Activated CD4-positive, alpha-beta T cell treated with anti-CD3 and anti-CD28 coated beads, Interleukin-2, Interleukin-4, amounts not matched to agents 100 ng/mL and 50 ng/mL, durations not matched to agents 16 hours and 8 hours (primary cell): Measurements from ENCODE around the gene BAG1.

ENCODE experiments used
- DNase-seq: peaks from one replicate; pipeline ENCODE4 v3.0.0-alpha.2; 2020; ENCODE audit warnings: low spot score

The BAG1 gene

DNA sequence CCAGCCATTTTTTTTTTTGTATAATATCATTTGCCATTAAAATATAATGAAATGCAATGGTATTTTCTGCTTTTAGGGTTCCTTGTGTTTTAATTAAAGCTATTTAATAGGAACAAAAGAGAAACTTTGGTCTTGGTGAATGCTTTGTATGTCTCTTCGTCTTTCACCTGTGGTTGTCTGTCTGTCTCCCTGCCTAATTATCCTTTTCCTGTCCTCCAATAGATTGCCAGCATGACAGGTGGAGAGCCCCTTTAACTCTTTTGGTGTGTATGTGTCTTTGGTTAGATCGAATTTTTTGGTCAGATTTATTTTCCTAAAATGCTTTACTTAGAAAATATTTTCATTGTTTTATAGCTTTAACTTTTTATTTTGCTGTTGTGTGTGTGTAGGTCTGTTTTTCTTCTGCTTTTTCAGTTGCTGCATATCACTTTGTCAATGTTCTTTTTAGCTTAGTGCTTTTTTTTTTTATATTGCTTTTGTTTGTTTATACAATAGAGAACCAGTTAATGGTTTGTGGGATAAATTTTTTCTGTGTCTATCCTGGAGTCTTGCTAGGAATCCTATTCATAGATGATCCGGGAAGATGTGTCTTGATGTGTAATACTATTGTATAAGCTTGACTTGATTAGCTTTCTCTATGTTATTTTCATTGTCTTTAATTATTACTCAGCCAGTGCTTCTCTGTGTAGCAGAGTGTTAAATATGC, 8.9 kb upstream of the BAG1 start:
- no peak for DNase-seq

DNA sequence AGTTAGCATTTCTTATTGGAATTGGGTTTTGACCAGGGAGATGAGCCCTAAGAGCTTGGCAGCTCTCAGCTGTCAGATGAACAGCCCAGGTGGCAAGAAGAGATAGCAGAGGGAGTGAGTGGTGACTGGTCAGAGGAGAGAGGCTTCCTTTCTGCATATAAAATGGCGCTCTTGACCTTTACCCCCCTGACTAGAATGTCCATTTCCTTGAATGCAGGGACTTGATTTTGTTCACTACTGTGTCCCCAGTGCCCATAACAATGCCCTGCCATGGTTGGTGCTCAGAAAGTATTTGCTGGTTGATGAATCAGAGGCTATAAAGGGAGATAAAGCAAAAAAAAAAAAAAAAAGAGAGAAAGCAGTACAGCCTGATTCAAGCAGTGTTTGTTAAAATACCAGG, 7.6 kb upstream of the BAG1 start:
- no peak for DNase-seq

DNA sequence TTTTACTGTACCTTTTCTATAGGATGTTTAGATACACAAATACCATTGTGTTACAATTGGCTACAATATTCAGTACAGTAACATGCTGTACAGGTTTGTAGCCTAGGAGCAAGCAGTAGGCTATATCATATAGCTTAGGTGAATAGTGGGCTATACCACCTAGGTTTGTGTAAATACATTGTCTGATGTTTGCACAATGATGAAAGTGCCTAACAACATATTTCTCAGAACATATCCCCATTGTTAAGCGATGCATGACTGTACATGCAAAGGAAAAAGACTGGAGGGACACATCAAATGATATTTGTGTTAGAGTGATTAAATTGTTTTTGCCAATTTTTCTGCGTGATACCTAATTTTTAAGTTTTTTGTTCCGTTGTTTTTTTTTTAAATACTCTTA, 5.6 kb upstream of the BAG1 start:
- DNase-seq: no peak

- DNase-seq: peak; percentile 53
Observed at GRCh38 chr9:33267151-33267767, 2.8 kb upstream of the BAG1 start.

GRCh38 chr9:33265211-33265865, 830 bp upstream of the BAG1 start:
- DNase-seq: no peak

GRCh38 chr9:33264003-33264472, 470 bp downstream of the BAG1 start:
- peak; percentile 46 for DNase-seq

- DNase-seq: peak; percentile 13
Observed at GRCh38 chr9:33263131-33264002, 1.1 kb downstream of the BAG1 start.

DNA sequence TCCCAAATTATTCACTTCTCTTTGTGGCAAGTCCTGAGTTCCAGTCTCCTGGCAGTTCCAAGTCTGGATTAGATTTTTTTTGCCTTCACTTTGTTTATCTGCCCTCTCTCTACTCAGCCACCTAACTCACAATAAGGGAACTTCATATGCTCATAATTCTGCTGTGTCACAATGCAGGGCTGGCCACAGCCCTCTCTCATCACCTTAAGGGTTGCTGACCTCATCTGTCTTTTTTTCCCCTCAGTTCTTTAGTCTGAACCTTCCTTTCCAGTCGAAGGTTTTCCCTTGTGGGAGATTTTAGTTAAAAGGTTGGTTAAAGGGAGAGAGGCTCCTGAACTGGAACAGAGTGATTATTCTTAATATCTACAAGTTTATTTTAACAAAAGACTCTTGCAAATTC, 4.1 kb downstream of the BAG1 start:
- DNase-seq: no peak

GRCh38 chr9:33257276-33257675, 7.2 kb downstream of the BAG1 start:
- DNase-seq: no peak

DNA sequence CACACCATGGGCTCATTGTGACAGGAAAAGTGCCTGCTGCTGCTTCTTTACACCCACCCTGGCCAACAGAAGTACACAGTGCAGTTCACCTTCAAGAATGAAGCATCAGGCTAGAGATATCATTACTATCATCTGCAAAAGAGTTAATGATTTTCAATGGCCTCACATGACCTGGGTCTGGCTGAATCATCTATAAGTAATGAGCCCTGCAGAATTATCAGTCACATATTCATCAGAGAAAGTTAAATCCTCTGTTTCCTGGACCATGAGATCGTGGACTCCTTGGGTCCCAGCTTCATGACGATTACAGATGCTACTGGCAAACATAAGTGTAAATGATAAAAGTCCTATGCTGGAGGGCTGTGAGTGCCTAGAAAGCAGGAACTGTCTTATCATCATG, 8.3 kb downstream of the BAG1 start:
- DNase-seq: no peak

DNA sequence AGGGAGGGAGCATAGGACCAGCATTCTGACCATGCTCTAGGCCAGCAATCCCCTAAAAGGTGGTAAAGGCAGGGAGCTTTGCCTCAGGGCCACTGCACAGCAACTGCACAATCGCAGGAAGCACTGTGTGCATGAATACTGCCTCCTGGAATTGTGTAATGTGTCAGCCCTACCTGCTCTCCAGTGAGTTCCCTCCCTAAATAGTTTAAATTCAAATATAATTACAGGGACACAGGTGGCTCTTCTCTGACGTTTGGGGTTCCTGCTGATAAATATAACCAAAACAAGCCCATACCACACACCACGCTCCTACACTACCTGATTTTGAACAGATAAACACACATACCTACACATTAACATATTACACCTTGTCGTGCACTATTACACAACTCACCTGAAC, 9.0 kb downstream of the BAG1 start:
- DNase-seq: no peak

DNA sequence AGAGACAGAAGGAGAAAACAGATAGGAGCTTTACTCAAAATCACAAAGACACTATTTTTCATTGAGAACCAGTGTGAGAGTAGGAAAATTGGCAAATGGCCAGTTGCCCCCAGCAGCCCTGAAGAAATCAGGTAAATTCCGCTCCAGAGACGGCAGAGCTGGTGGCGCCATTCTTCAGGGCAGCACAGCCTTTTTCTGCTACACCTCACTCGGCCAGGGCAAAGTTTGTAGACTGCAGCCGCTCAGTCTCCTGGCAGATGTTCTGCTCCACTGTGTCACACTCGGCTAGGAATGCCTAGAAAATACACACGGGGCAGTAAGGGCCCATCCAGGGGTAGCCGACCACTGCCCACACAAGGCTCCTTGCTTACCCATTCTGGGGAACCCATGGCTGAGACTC, 9.5 kb downstream of the BAG1 start:
- no peak for DNase-seq

- DNase-seq: no peak
Observed at GRCh38 chr9:33254211-33254610, 10.3 kb downstream of the BAG1 start.

GRCh38 chr9:33250458-33250995, 14.0 kb downstream of the BAG1 start:
- no peak for DNase-seq

- DNase-seq: no peak
Observed at GRCh38 chr9:33249983-33250382, 14.5 kb downstream of the BAG1 start.

DNA sequence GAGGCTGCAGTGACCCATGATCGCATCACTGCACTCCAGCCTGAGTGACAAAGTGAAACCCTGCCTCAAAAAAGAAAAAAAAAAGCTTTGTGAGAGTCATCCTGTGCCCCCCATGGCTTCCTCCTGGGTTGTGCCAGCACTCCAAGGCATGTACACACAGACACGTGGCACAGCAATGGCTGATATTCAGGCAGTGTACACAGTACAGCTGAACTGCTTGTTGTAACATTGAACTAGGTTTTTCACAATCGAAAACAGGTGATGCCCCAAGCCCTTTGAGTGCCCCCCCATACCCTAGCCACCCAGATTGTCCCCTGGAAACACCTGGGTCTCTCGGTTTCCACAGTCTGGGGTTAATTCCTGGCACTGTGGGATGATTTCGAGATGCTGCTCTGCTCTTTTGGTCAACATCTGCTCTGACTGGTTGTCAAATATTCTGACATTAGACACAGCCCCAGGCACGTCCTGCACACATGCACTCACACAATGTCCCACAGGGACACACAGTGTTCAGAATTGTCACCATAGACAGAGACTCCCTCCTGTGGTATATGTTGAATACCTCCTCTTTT, 15.3 kb downstream of the BAG1 start:
- no peak for DNase-seq

DNA sequence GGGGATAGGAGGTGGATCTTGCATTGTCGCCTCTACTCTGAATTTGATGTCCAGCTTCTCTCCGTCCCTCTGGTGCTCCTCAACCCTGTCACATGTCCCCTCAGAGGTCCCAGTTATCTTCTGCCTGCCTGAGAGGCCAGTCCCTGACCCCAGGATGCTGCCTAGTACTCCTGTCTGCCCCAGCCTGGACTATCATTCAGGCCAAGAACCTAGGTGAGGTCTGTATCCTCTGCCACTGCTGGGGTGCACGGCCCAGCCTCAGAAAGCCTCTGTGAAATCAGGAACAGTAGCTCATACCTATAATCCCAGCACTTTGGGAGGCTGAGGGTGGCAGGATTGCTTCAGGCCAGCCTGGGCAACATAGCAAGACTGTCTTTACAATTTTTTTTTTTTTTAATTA, 15.9 kb downstream of the BAG1 start:
- DNase-seq: no peak

DNA sequence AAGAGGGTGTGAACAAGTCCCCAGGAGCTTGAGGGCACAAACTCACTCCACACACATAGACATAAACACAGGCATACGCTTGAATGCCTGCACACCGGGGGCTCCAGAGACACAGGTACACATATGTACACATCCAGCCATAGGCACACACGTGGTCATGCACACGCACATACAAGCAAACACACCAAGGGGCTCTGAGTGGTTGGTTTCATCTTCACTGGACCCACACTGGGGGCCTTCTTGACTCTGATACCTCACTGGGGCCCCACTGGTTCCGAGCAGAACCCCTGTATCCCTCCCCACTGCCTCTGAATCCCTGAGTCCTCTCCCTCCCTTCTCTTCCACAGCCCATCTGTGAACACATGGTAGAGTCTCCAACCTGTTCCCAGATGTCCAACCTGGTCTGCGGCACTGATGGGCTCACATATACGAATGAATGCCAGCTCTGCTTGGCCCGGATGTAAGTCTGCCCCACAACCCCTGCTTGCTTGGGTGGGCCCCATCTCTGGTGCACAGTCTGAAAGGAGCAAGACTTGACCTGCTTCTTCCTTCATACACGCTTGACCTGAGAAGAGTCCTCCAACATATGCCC, 18.1 kb downstream of the BAG1 start:
- no peak for DNase-seq

DNA sequence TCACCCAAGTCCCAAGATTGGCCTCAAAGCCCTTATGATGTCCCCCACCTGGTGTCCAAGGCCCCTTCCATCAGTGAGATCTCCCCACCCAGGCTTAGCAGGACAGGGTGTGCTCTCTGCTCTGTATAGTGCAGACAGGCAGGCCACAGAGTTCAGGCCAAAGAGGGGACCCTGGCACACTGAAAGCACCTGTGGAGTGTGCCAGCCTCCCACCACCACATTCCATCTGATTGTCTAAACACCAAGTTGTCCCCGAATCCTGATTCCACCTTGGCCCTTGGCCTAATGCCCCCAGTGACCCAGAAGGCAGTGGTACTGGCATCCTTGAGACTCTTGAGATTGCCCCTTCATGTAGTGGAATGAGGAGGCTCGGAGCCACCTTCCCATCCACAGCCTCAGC, 19.2 kb downstream of the BAG1 start:
- no peak for DNase-seq

- DNase-seq: no peak
Observed at GRCh38 chr9:33244137-33244784, 20.2 kb downstream of the BAG1 start.

DNA sequence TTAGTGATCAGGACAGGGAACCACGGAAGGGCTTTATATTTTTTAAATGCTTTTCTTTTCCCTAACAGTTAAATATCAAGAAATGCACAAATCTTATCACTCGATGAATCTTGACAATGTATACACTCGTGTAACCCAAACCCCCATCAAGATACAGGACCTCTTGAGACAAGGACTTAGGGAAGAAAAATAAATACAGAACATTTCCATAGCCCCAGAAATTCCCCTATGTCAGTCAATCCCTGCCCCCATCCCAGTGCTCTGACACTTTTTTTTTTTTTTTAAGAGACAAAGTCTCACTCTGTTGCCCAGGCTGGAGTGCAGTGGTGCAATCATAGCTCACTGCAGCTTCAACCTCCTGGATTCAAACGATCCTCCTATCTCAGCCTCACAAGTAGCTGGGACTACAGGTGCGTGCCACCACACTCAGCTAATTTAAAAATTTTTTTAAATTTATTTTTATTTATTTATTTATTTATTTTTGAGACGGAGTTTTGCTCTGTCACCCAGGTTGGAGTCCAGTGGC, 21.8 kb downstream of the BAG1 start:
- no peak for DNase-seq
